ENCODE results near the gene RAB38. TPM values are rescaled to one million over a fixed set of nuclear protein-coding genes. Genes with fewer than 3 reads are reported as not detected.

RAB38 gene
- 0.40 TPM in 1 of 2 replicates, not detected in the other for polyA plus RNA-seq
- polyA minus RNA-seq, result not detected in 2 replicates

GRCh38 chr11:88174709-88175568, at the start of gene RAB38:
Gene RAB38, minus strand, starts transcription at chr11:88175443. Its CDS starts 59 bp downstream, at chr11:88175384.
- H3F3A ChIP-seq (ENCODE audit: insufficient read depth, low read length, poor library complexity, severe bottlenecking), result no peaks in the 10 kb centered on the region
- H3K9ac ChIP-seq (ENCODE audit: low read length), result no peak within 1 kb of the TSS
- H3K27ac ChIP-seq (ENCODE audit: low read length), result no peak within 1 kb of the TSS
- H3K4me2 ChIP-seq (ENCODE audit: low read length), result no peak within 1 kb of the TSS
- no peaks in the 10 kb centered on the region for H4K20me1 ChIP-seq (ENCODE audit: insufficient read depth)
- H2AFZ ChIP-seq (ENCODE audit: low read depth, low read length), result no peak within 1 kb of the TSS
- H3K9me3 ChIP-seq (ENCODE audit: low read length), result no peaks in the 10 kb centered on the region
- TF ChIP-seq EP300 (conservative IDR thresholded peaks at IDR 0.05; ENCODE audit: poor library complexity, severe bottlenecking), result no peak
- no peak for TF ChIP-seq CTCF (IDR thresholded peaks at IDR 0.05; ENCODE audit: poor library complexity, severe bottlenecking)
- no peak for TF ChIP-seq REST (IDR thresholded peaks at IDR 0.05; ENCODE audit: borderline replicate concordance)
- TF ChIP-seq RAD21 (conservative IDR thresholded peaks at IDR 0.05), result no peak
- no peak for TF ChIP-seq POLR2AphosphoS5 (IDR thresholded peaks at IDR 0.05)
- no peak for TF ChIP-seq TAF1 (IDR thresholded peaks at IDR 0.05; ENCODE audit: low read depth)
- TF ChIP-seq EZH2 (IDR thresholded peaks at IDR 0.05; ENCODE audit: borderline replicate concordance, insufficient read depth, low read length, poor library complexity, severe bottlenecking), result no peak
- TF ChIP-seq MXI1 (conservative IDR thresholded peaks at IDR 0.05; ENCODE audit: poor library complexity, severe bottlenecking), result no peak
- peak within 1 kb of the TSS; percentile 62 for H3K4me3 ChIP-seq (ENCODE audit: low read length)
- no peaks in the 10 kb centered on the region for H3K9me2 ChIP-seq (ENCODE audit: insufficient read depth, low read length)
- H3K79me2 ChIP-seq (replicated peaks; ENCODE audit: insufficient read depth, low read length), result no peaks in the 10 kb centered on the region
- peaks cover 14% of the 10 kb centered on the region for H3K27me3 ChIP-seq (ENCODE audit: insufficient read depth, low read depth, low read length)
- no peaks in the 10 kb centered on the region for H3K36me3 ChIP-seq (ENCODE audit: insufficient read depth, low read length)

GRCh38 chr11:88213406-88213805, 38.2 kb upstream of the RAB38 start:
- H3K9me2 ChIP-seq (ENCODE audit: insufficient read depth, low read length), result no peaks in the 10 kb centered on the region
- TF ChIP-seq POLR2AphosphoS5 (IDR thresholded peaks at IDR 0.05) (no peak), TAF1 (IDR thresholded peaks at IDR 0.05; ENCODE audit: low read depth) (no peak), REST (IDR thresholded peaks at IDR 0.05; ENCODE audit: borderline replicate concordance) (no peak), SMC3 (conservative IDR thresholded peaks at IDR 0.05; ENCODE audit: poor library complexity) (no peak), EP300 (conservative IDR thresholded peaks at IDR 0.05; ENCODE audit: poor library complexity, severe bottlenecking) (no peak), EZH2 (IDR thresholded peaks at IDR 0.05; ENCODE audit: borderline replicate concordance, insufficient read depth, low read length, poor library complexity, severe bottlenecking) (no peak), MXI1 (conservative IDR thresholded peaks at IDR 0.05; ENCODE audit: poor library complexity, severe bottlenecking) (no peak), RAD21 (conservative IDR thresholded peaks at IDR 0.05) (no peak), CTCF (IDR thresholded peaks at IDR 0.05; ENCODE audit: poor library complexity, severe bottlenecking) (no peak)
- no peak overlapping the region for H3K27ac ChIP-seq (ENCODE audit: low read length)
- no peak overlapping the region for H2AFZ ChIP-seq (ENCODE audit: low read depth, low read length)
- H3K4me2 ChIP-seq (ENCODE audit: low read length), result no peak overlapping the region
- no peak overlapping the region for H3K4me3 ChIP-seq (ENCODE audit: low read length)
- H3K9me3 ChIP-seq (ENCODE audit: low read length), result no peaks in the 10 kb centered on the region
- no peaks in the 10 kb centered on the region for H3K36me3 ChIP-seq (ENCODE audit: insufficient read depth, low read length)
- H3K27me3 ChIP-seq (ENCODE audit: insufficient read depth, low read depth, low read length), result no peaks in the 10 kb centered on the region
- H3K9ac ChIP-seq (ENCODE audit: low read length), result no peak overlapping the region
- no peaks in the 10 kb centered on the region for H3K79me2 ChIP-seq (replicated peaks; ENCODE audit: insufficient read depth, low read length)
- H4K20me1 ChIP-seq (ENCODE audit: insufficient read depth), result no peaks in the 10 kb centered on the region
- no peaks in the 10 kb centered on the region for H3F3A ChIP-seq (ENCODE audit: insufficient read depth, low read length, poor library complexity, severe bottlenecking)

Measured in neural cell (in vitro differentiated cells).